ENCODE measurements around the gene LYSET.
"Not testable (repeated sequence)": the region's sequence is repeated elsewhere in the genome, so short reads cannot be mapped to it uniquely, and the experiment has no call there.

DNA sequence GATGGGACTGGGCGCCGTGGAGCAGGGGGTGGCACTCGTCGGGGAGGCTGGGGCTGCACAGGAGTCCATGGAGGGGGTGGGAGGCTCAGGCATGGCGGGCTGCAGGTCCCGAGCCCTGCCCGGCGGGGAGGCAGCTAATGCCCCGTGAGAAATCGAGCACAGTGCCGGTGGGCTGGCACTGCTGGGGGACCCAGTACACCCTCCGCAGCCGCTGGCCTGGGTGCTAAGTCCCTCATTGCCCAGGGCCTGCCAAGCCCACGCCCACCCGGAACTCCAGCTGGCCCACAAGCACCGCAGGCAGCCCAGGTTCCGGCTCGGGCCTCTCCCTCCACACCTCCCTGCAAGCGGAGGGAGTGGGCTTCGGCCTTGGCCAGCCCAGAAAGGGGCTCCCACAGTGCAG lies 15.0 kb upstream of the LYSET start:
- TF ChIP-seq, protein P1, sequence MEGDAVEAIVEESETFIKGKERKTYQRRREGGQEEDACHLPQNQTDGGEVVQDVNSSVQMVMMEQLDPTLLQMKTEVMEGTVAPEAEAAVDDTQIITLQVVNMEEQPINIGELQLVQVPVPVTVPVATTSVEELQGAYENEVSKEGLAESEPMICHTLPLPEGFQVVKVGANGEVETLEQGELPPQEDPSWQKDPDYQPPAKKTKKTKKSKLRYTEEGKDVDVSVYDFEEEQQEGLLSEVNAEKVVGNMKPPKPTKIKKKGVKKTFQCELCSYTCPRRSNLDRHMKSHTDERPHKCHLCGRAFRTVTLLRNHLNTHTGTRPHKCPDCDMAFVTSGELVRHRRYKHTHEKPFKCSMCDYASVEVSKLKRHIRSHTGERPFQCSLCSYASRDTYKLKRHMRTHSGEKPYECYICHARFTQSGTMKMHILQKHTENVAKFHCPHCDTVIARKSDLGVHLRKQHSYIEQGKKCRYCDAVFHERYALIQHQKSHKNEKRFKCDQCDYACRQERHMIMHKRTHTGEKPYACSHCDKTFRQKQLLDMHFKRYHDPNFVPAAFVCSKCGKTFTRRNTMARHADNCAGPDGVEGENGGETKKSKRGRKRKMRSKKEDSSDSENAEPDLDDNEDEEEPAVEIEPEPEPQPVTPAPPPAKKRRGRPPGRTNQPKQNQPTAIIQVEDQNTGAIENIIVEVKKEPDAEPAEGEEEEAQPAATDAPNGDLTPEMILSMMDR (IDR thresholded peaks at IDR 0.05): not testable (repeated sequence)
- TF ChIP-seq EZH2 (IDR thresholded peaks at IDR 0.05; ENCODE audit: borderline replicate concordance, insufficient read depth, low read depth, low read length, poor library complexity, severe bottlenecking): not testable (repeated sequence)

All from B cell (primary cell).